NCI-H2171 (cell line): Measurements from ENCODE around the gene LEFTY2.
A peak's percentile ranks its signal among the peaks of the same experiment; 100 is the strongest.
"Not testable (repeated sequence)": the region's sequence is repeated elsewhere in the genome, so short reads cannot be mapped to it uniquely, and the experiment has no call there.

Experiments used
- DNase-seq: peaks from one replicate; lab custom pipeline; 2025; lab: John Stamatoyannopoulos, UW

LEFTY2 gene

DNA sequence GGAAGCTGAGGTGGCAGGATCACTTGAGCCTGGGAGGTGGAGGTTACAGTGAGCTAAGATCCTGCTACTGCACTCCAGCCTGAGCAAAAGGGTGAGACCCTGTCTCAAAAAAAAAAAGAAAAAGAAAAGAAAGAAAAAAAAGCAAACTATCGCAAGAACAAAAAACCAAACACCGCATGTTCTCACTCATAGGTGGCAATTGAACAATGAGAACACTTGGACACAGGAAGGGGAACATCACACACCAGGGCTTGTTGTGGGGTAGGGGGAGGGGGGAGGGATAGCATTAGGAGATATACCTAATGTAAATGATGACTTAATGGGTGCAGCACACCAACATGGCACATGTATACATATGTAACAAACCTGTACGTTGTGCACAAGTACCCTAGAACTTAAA, 11.6 kb downstream of the LEFTY2 start:
- not testable (repeated sequence) for DNase-seq

DNA sequence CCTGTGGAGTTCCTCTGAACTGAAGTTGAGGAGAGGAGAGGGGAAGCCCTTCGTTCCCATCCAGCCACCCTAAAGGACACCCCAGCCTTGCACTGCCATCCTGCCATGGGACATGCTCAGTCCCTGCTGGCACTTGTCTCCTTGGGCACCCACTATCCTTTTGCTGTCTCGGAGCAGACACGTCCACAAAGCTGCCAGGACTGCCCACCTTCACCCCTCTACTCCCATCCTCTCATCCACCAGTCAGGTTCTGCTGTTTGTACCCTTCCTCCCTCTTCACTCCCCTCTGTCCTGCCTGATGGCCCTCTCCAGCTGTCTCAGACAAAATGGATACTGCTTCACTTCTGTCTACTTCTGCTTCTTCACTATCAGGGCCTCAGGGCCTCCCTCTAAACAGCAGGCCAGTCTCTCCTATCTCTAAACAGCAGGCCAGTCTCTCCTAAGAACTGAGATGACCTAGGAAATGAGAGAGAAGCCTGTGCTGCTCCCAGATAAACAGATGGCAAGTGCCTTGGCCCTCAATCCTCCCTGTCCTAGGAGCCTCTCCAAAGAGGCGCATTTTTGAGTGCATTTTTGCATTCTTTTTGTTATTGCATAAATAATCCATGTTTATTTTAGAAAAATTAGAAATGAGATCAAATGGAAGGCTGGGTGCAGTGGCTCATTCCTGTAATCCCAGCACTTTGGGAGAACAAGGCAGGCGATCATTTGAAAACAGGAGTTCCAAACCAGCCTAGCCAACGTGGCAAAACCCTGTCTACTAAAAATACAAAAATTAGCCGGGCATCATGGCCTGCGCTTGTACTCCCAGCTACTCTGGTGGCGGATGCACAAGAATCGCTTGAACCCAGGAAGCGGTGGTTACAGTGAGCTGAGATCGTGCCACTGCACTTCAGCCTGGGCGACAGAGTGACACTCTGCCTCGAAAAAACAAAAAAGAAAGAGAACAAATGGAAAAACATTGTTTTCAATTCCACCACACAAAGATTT, 12.5 kb downstream of the LEFTY2 start:
- DNase-seq = no peak

DNA sequence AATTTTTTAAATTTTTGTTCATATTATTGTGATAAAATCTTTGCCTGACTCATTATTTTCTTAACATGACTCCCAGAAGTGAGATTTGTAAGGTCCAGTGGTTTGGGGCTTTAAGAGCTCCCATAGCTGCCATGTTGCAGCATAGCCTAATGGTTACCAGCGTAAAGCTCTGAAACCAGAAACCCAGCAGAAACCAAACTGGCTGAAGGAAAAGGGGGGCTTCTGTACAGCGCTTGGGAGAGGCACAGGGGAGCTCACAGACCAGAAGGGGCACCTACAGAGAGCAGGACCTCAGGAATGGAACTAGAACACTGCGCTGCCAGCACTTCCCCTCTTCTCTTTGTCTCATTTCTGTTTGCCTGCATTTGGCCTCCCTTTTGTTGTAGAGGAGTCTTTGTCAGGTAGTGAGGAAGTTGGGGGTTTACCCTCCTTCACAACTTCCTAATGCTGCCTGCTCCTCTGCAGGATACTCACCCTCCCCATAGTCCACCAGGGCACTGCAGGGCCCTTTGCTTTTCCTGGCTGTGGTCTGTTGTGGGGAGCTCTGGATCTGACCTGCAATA, 14.4 kb downstream of the LEFTY2 start:
- DNase-seq = no peak

DNA sequence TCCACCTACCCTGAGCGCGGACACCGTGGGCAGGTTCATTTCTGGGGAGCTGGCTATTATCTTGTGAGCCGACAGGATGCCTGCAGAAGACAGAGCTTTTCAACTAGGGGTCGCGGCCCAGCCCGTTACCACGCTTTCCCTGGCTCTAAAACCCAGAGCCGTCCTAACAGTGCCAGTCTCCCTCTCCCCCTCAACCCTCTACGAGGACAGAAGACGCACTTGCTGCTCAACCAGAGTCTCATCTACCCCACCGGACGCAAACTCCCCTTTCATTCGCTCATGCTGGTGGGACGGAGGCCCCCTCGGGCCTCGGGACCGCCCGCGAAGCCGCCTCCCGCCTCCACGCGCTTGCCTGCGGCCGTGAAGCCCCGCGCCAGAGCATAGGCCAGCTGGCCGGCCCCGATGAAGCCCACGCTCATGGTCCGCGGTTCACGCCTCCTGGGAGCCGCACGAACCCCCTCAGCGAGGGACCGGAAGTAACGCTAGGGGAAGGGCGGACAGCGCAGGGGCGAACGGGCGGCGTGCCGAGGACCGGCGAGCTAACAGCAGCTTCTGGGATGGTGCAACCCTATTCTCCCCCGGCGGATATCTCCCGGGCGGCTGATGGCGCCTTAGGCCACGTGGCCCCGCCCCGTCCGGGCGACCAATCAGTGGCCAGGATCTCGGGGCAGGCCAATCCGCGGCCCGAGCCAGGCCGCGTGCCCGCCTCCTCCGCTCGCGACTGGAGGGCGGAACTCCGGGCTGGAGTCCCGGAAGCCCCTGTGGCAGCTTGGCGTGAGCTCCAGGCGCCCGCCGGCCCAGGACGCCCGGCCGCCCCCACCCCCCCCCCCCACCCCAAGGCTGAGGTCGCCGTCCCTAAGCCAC, 17.1 kb downstream of the LEFTY2 start, which contains the start of gene PYCR2:
Gene PYCR2, minus strand, starts transcription at position 559 of the 864 bp plus-strand sequence. Its CDS starts 140 bp downstream, at position 419.
- DNase-seq = peak; percentile 93

DNA sequence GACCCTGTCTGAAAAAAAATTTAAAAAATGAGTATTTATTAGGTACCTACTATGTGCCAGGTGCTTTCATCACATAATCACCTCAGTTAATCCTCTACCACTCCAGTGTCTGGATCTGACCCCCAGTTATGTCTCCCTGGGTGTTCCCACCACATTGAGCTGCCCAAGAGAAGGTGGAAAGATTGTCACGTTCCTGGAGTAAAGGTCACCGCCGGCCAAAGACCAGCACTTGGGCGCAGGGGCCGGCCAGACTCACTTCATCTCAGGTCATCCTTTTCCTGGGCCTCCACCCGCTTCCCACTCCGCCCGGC, 17.7 kb downstream of the LEFTY2 start:
- no peak for DNase-seq

DNA sequence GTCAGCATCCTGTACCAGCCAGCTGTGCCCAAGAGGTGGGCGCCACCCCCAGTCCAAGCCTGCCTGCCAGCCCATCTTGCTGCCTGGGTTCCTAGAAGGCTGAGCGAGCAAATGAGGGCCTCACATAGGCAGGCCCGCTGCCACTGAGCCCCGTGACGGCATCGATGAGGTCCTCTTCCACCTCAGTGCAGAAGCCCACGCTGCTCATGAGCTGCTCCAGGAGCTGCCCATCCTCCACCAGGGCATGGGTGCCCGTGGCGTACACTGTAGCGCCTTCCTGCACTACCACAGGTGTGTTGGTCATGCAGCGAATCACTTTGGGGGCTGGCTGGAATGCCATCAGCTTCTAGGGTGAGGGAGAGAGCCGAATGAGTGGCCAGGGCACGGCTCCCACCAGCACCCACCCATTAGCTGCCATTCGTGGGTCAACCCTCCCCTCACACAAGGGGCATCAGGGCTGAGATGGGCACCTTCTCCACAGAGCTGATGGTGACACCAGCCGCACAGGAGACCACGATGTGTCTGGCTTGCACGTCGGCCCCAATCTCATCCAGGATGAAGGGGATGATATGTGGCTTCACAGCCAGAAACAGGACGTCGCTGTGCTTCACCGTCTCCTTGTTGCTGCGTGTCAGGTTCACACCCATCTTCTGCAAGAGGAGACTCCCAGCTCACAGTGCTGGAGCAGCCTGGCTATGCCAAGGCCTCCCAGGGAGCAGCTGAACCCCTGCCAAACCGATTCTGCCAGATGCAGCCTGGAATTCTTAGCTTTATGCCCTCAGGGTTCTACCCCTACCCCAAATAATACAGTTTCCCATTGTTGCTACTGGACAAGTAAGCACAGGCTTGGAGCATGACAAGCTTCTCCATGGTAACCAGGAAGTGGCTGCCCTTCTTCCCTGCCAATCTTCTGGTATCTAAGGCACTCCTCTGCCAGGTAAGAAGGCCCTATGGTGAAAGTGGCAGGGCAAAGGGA, 19.0 kb downstream of the LEFTY2 start:
- DNase-seq = no peak

DNA sequence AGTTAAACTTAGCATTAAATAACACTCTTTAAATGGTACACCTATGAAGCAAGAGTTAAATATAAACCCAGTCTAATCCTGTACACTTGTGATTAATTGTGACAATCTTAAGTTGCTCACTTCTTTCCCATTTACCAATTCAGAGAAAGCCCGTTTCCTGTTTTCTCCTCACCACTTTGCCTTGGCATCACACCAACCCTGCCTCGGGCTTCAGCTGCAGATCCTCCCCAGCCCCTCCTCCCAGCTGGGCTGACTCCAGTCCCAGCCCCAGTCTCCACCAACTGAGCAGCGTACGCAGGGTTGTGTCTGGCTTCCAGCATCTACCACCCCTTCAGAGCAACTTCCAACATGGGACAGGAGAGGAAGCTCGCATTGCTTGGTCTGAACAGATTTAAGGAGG, 21.1 kb downstream of the LEFTY2 start:
- no peak for DNase-seq

DNA sequence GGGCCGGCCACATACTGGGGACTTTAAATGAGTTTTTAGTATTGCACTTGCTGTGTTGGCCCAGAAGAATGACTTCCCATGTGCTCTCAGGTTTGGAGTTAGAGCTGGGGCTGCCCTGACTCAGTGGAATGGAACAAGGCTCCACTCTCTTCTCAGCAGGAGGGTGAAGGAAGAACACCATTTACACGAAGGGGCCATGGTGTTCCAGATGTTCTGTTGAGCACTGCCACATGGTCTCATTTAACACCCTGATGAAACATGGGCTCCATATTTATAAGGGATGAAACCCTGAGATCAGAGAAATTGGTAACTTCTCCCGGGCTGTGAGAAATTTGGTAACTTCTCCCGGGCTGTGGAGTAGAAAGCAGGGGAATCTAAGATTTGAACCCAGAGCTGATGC, 22.7 kb downstream of the LEFTY2 start:
- no peak for DNase-seq

DNA sequence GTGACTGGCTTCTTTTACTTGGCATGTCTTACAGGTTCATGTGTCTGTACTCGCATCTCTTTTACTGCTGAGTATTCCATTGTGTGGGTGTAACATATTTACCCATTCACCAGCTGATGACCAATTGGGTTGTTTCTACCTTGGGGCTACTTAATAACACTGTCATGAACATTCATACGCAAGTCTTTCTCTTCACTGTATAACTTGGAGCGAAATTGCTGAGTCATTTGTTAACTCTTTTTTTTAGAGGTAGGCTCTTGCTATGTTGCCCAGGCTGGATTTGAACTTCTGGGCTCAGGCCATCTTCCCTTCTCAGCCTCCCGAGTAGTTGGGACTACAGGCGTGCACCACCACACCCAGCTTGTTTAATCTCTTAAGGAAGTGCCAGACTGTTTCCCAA, 23.5 kb downstream of the LEFTY2 start:
- no peak for DNase-seq

DNA sequence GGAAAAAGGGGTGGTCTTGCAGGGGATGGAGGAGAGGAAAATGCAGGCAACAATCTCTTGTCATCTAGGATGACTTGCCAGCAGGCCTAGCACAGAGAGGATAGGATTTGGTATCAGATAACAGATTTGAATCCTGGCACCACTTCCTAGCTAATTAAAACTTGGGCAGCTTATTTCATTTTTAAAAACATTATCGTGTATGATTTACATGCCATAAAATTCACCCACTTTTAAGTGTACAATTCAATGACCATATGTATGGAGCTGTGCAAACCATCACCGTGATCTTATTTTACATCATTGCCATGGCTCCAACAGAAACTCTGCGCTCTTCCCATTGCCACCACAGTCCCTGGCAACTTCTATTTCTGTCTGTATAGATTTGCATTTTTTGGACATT, 23.9 kb downstream of the LEFTY2 start:
- no peak for DNase-seq

DNA sequence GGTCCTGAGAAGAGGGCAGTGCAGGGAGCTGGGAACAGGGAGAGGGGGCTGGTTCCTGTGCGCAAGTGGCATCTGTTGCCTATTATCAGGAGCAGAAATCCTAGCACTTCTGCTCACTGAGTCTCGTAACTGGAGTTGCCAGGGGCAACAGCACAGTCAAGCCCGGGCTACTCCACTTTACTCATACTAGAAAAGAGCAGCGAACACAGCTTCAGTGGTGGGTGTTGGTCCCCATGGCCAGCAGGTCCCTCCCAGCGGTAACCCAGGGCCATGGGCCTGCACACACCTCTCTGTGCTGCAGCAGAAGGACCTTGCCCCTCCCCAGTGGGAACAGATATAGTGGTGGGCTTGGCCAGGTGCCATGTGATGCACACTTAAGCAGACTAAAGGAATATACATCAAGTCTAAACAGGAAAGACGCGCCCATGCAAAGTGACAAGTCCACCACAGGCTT, 25.5 kb downstream of the LEFTY2 start:
- DNase-seq = peak; percentile 80

DNA sequence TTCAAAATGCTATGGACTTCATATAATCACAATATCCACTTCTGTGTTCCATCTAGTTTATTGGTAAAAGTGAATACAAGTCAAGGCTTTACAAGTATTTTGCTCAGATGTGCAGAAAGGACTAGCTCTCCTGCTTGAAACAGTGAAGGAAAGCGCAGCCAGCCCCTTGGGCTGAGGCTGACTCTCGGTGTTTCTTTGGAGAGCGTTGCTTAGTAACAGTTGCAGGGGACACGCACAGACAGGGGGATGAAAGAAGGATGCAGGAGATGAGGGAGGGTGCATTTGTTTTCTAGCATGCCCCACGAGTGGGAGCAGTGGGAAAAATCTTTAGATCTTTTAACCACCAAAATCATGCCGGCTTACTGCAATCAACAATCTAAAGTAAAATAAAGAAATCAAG, 26.1 kb downstream of the LEFTY2 start:
- DNase-seq = peak; percentile 19

DNA sequence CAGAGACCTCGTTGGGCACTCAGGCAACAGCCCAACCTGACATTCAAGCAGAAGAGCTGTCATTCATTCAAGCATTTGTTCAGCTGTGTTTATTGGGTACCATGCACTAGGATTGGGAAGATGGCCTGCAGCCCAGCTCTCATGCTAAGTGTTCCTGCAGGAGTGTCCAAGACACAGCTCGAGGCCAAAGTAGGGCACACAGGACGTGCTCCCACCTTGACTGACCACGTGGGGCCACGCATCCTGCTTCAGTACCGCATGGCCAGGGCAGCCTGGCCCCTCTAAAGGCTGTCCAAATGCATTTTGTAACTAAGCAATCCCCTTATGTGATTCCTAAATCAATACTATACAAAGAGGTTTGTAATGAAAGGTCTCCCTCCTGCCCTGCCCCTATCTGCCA, 26.6 kb downstream of the LEFTY2 start:
- DNase-seq = no peak

DNA sequence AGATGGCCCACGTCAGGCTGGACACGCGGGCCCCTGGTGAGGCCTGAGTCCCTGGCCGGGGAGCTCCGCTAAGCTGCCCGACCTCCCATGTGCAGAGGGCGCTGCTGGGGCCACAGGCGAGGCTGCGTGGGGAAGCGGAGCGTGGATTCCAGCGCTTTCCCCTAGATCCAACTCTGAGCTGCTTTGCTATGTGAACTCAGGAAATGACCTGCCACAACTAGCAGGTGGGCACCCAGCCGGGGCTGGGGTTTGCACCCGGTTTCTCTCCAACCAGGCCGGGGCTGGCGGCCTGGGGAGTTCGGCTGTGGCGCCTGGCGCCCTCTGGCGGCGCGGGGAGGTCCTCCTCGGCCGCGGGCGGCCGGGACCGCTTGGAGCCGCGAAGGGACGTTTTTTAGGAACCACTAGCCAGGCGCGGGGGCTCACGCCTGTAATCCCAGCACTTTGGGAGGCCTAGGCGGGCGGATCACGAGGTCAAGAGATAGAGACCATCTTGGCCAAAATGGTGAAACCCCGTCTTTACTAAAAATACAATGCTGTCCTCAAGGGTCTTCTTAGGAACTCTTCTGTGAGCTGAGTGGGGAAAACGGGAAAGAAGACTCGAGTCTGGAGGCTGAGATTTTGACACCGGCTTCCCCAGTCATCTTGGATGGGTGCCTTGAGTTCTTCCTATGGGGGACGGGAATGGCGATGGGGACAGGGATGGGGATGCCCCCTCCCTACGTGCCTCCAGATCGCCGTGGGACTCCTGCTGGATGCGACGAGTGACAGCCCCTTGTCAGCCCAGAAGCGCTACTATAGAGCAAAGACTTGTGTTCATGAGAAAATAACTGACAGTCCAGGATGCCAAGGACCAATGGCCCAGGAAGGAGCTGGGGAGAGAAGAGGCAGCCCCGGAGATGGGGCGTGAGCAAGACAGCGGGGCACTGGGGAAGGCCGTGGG, 29.6 kb downstream of the LEFTY2 start:
- no peak for DNase-seq

DNA sequence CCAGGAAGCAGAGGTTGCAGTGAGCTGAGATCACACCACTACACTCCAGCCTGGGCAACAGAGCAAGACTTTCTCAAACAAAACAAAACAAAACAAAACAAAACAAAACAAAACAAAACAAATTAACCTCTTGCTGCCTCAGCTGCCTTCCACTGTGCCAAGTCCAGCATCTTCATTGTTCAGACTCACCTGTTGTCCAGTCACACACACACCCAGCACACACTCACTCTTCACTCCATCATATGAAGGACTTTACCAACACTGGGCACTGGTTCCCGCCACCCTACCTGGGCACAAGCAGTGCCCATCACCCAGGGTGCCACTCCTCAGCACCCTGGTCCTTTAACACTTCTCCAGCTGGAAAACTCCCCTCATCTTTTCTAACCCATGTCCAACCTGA, 31.5 kb downstream of the LEFTY2 start:
- DNase-seq = no peak

DNA sequence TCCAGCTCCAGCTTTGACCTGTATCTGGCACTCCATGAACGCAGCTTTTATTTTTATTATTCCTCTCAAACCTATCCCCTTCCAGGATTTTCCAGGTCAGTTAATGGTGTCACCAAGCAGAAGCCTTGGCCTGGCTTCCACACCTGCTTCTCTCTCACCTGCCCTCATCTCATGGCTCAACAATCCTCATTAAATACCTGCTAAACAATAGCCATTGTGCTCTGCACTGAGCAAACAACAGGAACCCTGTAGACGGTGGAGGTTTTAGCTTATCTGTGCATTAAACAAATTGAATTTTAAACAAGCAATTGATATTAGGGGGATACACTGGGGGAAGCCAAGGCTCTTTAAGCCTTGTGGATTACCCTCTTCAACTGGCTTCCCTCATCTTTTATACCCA, 32.2 kb downstream of the LEFTY2 start:
- no peak for DNase-seq

DNA sequence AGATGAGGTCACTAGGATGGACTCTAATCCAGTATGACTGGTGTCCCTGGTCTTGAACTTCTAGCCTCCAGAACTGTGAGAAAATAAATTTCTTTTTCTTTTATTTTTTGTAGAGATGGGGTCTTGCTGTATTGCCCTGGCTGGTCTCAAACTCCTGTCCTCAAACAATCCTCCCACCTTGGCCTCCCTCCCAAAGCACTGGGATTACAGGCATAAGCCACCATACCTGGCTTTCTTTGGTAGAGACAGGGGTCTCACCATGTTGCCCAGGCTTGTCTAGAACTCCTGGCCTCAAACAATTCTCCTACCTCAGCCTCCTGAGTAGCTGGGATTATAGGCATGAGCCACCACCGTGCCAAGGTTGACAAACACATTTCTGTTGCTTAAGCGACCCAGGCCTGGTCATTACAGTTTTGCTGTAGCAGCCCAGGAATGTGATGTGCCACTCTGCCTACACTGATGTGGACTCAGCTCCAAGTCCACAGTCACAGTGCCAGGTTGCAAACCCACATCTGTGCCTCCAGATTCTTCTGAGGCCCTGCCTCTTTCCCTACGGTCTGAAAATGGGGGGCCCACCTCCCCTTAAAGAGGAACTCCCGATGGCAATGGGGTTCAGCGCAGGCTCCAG, 32.9 kb downstream of the LEFTY2 start:
- no peak for DNase-seq

DNA sequence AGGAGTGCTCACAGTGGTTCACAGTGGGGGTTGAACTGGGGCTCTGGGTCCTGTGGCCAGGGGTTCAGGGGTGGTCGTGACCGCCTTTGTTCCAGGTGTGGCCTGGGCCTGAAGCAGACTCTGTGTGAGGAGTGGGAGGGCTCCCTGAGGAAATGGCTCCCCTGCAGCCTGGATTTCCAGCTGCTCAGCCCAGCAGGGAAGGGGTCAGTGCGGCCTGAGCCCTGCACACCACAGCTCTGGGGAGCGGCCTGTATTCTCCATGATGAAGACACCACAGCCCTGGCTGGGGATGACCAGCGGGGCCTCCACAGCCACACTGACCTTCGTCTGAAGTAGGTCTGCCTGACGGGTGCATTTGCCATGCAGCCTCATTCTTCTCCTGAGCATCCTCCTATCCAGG, 33.7 kb downstream of the LEFTY2 start:
- no peak for DNase-seq

DNA sequence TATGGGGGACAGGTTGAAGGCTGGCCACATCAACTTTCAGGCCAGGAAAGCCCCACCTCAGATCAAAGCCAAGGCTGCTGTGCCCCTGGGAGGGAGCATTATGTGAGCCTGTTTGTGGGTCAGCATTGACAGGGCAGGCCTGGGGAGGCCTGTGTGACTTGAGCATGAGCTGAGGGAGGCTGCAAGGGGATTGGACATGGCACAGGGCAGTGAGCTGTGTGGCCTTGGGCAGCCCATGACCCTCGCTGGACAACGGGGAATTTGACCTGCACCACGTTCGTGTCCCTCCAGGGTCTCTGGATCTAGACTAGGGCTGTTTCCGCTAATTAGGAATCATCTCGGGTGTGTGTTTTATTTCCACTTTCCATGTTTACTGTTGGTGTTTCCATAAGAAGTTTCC, 34.6 kb downstream of the LEFTY2 start:
- no peak for DNase-seq

DNA sequence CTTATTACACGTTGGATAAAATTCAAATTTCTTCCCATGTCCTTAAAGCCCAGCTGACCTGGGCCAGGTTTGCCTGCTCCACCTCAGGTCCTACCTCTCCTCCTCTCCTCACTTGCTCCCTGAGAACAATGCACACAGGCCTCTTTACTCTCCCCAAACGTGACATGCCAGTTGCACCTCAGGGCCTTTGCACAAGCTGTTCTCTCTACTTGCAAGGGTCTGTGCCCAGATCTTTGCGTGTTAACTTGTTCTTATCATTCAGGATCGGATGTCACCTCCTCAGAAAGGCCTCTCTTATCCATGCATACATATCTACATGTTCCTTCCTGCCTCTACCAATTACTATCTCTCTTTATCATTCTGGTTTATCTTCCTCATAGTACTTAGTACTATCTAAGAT, 37.4 kb downstream of the LEFTY2 start:
- no peak for DNase-seq
